Lower leg skin (tissue), 3 donors: Measurements from ENCODE around the gene MOSPD3.

ENCODE experiments used
- POLR2A ChIP-seq, 2 donors: fragments of 450-650 bp; IDR thresholded peaks; one replicate each; pipeline ENCODE4 v1.6.1; 2016 to 2017; ENCODE audit warnings: antibody characterized with exemption in 2 of 2, mild to moderate bottlenecking in 1 of 2, moderate library complexity in 1 of 2
- TF ChIP-seq, protein P1 (sequence below), 3 donors: fragments of 450-650 bp; IDR thresholded peaks; one replicate each; pipeline ENCODE4 v1.5.1; 2016; ENCODE audit warnings: antibody characterized with exemption in 3 of 3, mild to moderate bottlenecking in 3 of 3, moderate library complexity in 2 of 3

DNA sequence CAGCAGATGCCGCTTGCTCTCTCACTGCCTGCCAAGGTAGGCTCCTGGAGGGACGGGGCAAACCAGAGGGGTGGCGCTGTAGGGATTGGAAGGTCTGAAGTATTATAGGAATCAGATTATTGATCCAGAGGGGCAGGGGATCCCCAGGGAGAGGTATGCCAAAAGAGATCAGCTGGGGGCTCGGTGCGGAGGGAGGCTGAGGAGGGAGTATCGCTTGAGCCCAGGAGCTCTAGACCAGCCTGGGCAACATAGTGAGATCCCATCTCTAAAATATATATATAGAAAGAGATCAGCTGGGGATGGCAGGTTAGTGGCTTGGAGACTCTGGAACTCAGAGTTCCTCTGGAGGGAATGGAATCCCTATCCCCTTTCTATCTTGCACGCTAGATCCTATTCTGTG is 17.2 kb upstream of the MOSPD3 start:
- TF ChIP-seq, protein P1, sequence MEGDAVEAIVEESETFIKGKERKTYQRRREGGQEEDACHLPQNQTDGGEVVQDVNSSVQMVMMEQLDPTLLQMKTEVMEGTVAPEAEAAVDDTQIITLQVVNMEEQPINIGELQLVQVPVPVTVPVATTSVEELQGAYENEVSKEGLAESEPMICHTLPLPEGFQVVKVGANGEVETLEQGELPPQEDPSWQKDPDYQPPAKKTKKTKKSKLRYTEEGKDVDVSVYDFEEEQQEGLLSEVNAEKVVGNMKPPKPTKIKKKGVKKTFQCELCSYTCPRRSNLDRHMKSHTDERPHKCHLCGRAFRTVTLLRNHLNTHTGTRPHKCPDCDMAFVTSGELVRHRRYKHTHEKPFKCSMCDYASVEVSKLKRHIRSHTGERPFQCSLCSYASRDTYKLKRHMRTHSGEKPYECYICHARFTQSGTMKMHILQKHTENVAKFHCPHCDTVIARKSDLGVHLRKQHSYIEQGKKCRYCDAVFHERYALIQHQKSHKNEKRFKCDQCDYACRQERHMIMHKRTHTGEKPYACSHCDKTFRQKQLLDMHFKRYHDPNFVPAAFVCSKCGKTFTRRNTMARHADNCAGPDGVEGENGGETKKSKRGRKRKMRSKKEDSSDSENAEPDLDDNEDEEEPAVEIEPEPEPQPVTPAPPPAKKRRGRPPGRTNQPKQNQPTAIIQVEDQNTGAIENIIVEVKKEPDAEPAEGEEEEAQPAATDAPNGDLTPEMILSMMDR (IDR thresholded peaks at IDR 0.05), result no peak
- TF ChIP-seq POLR2A (IDR thresholded peaks at IDR 0.05), result no peak
